Pulmonary artery endothelial cell (primary cell): ENCODE measurements around the gene CCDC138. TPM values are rescaled to one million over a fixed set of nuclear protein-coding genes. Genes with fewer than 3 reads are reported as not detected.

ENCODE experiments used
- DNase-seq: peaks from one replicate; pipeline ENCODE4 v3.0.0-alpha.2; 2011; ENCODE audit warnings: low read depth, low spot score
- total RNA-seq: library from RNA; depleted of rRNA; stranded (reverse); fragments of >200 nt; gene quantifications from 2 replicates; pipeline ENCODE4 v1.2.3, GENCODE V29; 2014

Gene CCDC138
- total RNA-seq, 1 donor from 2014 or later = 7.3 TPM

- no peak for DNase-seq
Measured at GRCh38 chr2:108893277-108893676, 106.7 kb downstream of the CCDC138 start.

DNA sequence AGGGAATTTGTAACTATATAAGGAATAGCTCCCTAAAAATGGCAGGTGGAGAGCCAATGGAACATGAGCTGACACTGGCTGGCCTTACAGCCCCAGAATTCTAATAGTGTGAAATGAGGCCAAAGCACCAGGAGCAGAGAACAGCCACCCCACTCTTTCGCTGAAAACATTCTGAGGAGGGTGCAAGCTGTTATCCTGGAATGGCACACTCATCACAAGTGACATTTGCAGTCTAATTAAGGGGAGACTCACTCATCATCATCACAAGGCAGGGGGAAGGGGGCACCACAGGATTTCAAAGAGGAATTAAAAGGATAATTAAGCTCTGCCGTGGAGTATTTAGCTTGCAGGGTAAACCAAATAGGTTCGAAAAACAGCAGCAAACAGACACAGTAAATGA lies 108.2 kb downstream of the CCDC138 start:
- DNase-seq = no peak

- no peak for DNase-seq
Measured at GRCh38 chr2:108895188-108895587, 108.6 kb downstream of the CCDC138 start.

DNA sequence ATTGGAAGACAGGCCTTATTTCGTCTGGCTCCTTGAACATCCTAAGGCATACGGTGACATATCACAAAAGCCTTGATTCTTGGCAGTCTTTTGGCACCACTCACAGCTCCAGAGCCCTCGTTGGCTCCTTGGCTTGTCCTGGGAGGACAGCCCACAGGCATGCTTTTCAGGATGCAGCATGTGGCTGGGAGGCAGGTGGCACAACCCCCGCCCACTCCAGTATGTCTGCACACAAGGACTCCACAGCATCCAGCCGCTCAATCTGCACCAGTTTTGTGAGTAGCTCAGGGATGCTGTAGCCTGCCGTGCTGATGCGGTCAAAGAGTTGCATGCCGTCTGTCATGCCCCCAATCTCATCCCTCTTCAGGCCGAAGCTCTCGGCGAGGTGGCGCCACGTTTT lies 110.2 kb downstream of the CCDC138 start:
- no peak for DNase-seq

GRCh38 chr2:108898315-108899082 lies 111.9 kb downstream of the CCDC138 start:
- DNase-seq = no peak

- DNase-seq = no peak
Measured at GRCh38 chr2:108904680-108905079, 118.1 kb downstream of the CCDC138 start.

GRCh38 chr2:108905176-108905575 lies 118.6 kb downstream of the CCDC138 start:
- no peak for DNase-seq

DNA sequence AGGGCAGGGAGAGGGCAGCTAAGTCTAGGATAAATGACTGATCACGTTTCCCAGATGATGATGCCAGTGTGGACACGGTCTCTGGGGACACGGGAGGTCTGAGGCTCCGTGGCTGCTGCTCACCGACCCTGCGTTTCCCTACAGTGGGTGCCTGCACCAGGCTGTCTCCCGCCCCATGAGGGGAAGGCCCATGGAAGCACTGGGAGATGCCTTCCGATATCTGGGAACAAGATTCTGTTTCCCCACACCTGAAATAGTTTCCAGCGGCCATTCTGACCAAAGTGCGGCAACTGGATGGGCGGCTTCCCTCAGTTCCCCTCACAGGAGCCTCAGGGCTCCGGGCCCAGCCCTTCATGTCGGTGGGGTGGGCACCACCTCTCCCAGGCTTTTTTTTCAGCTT lies 119.3 kb downstream of the CCDC138 start:
- DNase-seq = no peak

GRCh38 chr2:108906403-108907077 lies 120.0 kb downstream of the CCDC138 start:
- DNase-seq = no peak

DNA sequence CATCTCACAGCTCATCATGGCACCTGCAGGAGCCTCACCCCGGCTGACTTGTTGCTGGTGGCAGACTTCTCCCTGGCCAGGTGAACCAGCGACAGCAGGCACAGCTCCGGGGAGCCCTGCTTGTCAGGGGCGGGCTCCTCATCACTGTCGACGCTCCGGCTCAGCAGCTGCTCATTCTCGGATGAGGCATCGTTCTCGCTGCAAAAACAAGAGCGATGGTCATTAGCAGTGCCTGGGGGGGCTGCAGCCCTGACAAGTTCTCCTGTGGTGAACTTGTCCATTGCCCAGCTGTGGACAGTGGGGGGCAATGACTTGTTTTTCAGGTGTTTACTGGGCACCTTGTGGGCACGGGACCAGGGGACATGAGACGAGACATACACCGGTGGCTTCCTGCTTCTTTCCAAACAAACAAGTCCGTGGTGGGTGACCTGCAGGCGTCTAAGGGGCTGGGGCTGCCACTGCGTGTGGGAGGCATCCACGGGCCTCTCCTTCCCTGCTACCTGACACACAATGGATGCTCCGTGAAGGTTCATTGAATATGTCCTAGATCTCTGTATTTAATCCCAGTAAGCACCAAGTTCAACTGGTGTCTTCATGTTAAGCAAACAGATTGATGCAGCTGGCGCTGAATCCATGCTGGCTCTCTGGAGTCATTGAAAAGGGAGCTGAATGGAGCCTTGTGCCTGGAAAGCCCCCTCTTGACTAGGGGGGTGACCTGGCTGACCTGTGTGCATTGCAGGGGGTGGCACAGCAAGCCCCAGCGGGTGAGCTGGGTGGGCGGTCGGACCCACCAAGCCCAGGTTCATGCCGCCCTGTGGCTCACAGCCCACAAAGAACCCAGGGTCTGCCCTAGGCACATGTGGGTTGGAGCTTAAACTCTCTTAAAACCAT lies 121.5 kb downstream of the CCDC138 start:
- no peak for DNase-seq

DNA sequence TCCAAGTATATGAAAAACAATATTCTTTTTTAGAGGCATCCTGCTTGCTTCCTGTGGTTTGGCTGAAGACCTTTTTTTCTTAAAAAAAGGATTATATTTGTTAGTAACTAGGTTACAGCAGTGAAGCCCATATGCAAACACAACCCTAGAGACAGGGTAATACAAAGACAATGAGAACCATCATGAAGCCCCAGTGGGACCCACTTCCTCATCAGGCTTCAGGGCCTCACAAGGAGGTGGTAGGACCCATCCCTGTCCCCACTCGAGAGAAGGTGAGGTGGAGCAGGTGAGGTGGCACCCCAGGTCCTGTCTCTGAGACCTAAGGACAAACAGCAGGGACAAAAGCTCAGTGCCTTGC lies 122.1 kb downstream of the CCDC138 start:
- DNase-seq = no peak

DNA sequence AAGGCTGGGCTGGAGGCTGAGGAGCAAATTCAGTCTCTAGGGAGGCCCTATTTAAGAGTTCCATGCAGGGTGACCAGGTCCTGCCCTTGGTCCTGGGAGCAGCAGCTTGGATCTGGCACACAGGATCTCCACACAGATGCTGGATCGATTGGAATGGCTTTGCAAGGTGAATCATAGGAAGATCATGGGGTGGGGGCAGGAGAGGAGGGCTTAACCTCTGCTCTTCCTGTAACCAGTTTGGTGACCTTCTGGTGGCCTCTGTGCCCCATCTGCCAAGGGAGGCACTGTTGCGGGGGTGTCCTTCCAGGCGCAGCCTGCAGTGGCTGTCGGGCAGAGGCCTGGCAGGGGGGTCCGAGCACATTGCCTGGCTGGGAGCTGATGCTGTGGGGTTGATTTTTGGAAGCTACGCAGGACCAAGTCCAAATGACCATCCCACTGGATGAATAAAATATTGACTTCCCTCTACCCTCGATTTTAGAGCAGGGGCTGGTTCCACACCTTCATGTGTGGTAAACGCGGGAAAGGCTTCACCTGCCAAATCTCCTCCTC lies 122.8 kb downstream of the CCDC138 start:
- no peak for DNase-seq

DNA sequence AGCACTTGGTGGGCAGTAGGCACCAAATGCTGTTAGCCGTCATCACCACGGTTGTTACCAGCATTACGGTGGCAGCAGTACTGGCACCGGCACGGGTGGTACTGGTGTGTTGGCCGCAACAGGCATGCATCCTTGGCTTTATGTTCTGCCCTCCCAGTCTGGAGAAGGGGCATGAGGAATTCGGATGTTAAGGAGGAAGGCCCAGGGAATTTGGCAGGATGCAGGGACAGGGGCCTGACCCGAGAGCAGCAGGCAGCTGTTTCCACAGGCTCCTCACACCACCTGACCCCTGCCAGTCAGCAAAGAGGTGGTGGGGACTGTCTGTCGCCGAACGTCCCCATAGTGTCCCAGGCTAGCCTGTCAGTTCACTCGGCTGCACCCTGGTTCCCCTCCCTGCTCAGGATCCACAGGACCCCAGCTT lies 123.5 kb downstream of the CCDC138 start:
- DNase-seq = no peak

- no peak for DNase-seq
Measured at GRCh38 chr2:108910541-108911396, 124.2 kb downstream of the CCDC138 start.

GRCh38 chr2:108911401-108911800 lies 124.8 kb downstream of the CCDC138 start:
- no peak for DNase-seq

GRCh38 chr2:108911807-108912628 lies 125.4 kb downstream of the CCDC138 start:
- DNase-seq = no peak

GRCh38 chr2:108912629-108912902 lies 126.0 kb downstream of the CCDC138 start:
- DNase-seq = no peak

- DNase-seq = no peak
Measured at GRCh38 chr2:108916122-108916795, 129.7 kb downstream of the CCDC138 start.

DNA sequence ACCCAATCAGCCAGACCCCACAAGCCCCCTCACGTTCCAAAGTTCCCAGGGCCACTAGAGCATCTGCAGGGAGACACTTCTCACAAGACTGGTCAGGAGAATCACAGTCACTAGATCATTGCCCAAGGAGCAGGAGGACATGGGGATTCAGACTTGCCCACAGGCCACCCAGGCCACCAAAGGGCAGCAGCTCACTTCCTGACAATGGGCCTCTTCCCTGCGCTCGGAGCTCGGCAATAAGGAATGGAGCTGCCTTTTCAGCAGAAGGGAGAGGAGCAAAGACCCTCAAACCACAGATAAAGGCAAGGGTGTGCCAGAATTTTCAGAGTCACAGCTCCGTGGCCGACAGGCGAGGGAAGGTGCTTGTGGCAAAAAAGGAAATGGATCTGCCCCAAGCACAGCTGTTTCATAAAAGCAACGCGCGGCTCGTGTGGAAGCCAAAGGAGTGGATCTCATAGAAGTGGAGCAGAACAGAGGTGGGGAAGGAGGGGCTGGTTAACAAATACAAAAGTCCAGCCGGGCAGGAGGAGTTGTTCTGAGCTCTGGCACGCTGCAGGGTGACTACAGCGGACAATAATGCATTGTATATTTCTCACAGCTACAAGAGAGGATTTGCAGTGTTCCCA lies 130.3 kb downstream of the CCDC138 start:
- DNase-seq = no peak
